Kidney epithelial cell (primary cell): Measurements from ENCODE around the gene GRIN3B. TPM values are rescaled to one million over a fixed set of nuclear protein-coding genes. Genes with fewer than 3 reads are reported as not detected.
"Not testable (repeated sequence)": the region's sequence is repeated elsewhere in the genome, so short reads cannot be mapped to it uniquely, and the experiment has no call there.

Experiments used
- DNase-seq: peaks from one replicate; pipeline ENCODE4 v3.0.0-alpha.2; 2010; ENCODE audit warnings: low read depth
- H3K27me3 ChIP-seq: 2 replicates; pipeline ENCODE4 v1.6.0; 2011; ENCODE audit warnings: low read length; ENCODE audit not compliant: control insufficient read depth, insufficient read depth
- H3K36me3 ChIP-seq: 2 replicates; pipeline ENCODE4 v1.5.1; 2011; ENCODE audit warnings: low read length; ENCODE audit not compliant: control insufficient read depth, insufficient read depth
- H3K4me3 ChIP-seq: 2 replicates; pipeline ENCODE4 v1.5.1; 2011; ENCODE audit warnings: low read depth, mild to moderate bottlenecking, control low read depth, low read length
- total RNA-seq: library from RNA; depleted of rRNA; stranded (reverse); fragments of >200 nt; gene quantifications from 2 replicates; pipeline ENCODE4 v1.2.3, GENCODE V29; 2015
- TF ChIP-seq, protein P1 (sequence below): IDR thresholded peaks from 2 replicates; pipeline ENCODE4 v1.5.1; 2011; ENCODE audit warnings: mild to moderate bottlenecking, moderate library complexity, low read length, control low read depth, inconsistent platforms; ENCODE audit not compliant: insufficient read depth, poor library complexity, severe bottlenecking

Gene GRIN3B
- total RNA-seq, 1 donor from 2014 or later: 0.08 TPM

- H3K36me3 ChIP-seq: no peaks in the 10 kb centered on the region
- H3K27me3 ChIP-seq: no peaks in the 10 kb centered on the region
- H3K4me3 ChIP-seq: no peak overlapping the region
- DNase-seq: no peak
- TF ChIP-seq, protein P1, sequence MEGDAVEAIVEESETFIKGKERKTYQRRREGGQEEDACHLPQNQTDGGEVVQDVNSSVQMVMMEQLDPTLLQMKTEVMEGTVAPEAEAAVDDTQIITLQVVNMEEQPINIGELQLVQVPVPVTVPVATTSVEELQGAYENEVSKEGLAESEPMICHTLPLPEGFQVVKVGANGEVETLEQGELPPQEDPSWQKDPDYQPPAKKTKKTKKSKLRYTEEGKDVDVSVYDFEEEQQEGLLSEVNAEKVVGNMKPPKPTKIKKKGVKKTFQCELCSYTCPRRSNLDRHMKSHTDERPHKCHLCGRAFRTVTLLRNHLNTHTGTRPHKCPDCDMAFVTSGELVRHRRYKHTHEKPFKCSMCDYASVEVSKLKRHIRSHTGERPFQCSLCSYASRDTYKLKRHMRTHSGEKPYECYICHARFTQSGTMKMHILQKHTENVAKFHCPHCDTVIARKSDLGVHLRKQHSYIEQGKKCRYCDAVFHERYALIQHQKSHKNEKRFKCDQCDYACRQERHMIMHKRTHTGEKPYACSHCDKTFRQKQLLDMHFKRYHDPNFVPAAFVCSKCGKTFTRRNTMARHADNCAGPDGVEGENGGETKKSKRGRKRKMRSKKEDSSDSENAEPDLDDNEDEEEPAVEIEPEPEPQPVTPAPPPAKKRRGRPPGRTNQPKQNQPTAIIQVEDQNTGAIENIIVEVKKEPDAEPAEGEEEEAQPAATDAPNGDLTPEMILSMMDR: no peak
These were observed 45.9 kb upstream of the GRIN3B start for GRCh38 chr19:954272-954671.

DNA sequence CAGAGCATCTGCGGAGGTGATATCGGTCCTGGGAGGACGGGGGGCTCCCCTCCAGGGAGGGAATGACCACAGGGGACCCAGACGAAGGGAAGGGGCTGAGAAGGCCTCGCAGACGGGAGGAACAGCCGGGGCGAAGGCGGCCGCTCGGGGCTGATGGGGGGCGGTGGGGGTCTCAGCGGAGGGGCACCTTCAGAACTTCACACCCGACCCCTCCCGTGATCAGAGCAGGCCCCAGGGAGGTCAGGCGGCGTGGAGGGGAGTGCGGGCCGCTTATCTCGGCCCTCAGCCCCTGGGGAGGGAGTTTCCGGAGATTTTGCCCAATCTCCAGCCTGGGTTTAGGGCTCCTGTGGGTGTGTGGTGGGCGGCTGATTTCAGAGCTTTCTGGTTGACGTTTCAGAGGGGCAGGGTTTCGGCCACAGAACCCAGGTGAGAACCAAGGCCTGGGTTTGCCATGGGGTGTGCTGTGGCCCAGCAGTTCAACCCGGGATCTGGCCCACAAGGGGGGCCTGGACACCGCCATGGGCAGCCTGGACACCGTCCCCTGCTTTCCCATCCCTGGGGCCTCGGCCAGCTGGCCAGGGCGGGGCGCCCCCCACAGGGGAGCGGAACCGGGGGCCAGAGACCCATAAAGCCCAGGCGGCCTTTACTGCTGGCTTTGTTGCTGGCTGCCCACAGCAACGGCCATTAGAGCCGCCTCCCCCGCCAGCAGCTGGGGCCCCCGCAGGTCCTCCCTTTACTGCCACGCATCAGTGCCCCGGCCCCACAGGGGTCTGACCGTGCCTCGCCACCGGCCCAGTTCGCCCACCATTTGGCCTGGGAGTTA, 45.3 kb upstream of the GRIN3B start:
- no peaks in the 10 kb centered on the region for H3K27me3 ChIP-seq
- no peak for DNase-seq
- H3K36me3 ChIP-seq: no peaks in the 10 kb centered on the region
- H3K4me3 ChIP-seq: no peak overlapping the region
- TF ChIP-seq, protein P1: no peak

GRCh38 chr19:955803-956765, 44.1 kb upstream of the GRIN3B start:
- Histone ChIP-seq H3K4me3 (no peak overlapping the region), H3K27me3 (no peaks in the 10 kb centered on the region), H3K36me3 (no peaks in the 10 kb centered on the region)
- no peak for DNase-seq
- TF ChIP-seq, protein P1: no peak

- Histone ChIP-seq H3K36me3 (no peaks in the 10 kb centered on the region), H3K27me3 (no peaks in the 10 kb centered on the region), H3K4me3 (no peak overlapping the region)
- TF ChIP-seq, protein P1: no peak
- DNase-seq: no peak
These were observed 43.3 kb upstream of the GRIN3B start for GRCh38 chr19:956766-957440.

DNA sequence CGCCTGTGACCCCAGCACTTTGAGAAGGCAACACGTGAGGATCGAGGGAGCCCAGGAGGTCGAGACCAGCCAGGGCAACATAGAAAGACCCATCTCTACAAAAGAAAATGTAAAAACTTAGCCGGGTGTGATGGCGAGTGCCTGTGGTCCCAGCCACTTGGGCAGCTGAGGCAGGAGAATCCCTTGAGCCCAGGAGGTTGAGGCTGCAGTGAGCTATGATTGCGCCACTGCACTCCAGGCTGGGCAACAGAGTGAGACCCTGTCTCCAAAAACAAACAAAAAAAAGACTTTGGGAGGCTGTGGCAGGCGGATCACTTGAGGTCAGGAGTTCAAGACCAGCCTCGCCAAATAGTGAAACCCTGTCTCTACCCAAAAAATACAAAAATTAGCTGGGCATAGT, 42.6 kb upstream of the GRIN3B start:
- H3K4me3 ChIP-seq, DNase-seq, H3K27me3 ChIP-seq, H3K36me3 ChIP-seq: not testable (repeated sequence)
